Cardiac septum (tissue), 1 donor: ENCODE data around the gene OAS2. TPM values are rescaled to one million over a fixed set of nuclear protein-coding genes. Genes with fewer than 3 reads are reported as not detected.

Source experiments
- DNase-seq: peaks from one replicate; pipeline ENCODE4 v3.0.0-alpha.2; 2020; ENCODE audit warnings: low spot score
- intact Hi-C: fragments of 100-400 bp; cut with DNase I; formaldehyde crosslinking; loops from one replicate; pipeline ENCODE4 v1.14.0; 2022
- long read RNA-seq: library from polyadenylated mRNA; unstranded; transcript quantifications from one replicate; pipeline ENCODE4 v2.0.0, GENCODE V29; 2021
- total RNA-seq: library from RNA; stranded (reverse); fragmentation: NEBNext Ultra II Directional; extraction: Animal tissue kit (Norgen Biotek cat#: 25700); gene quantifications from one replicate; pipeline ENCODE4 v1.2.1, GENCODE V29; 2021
- donor health status: DM: no; HTN: no; CAD: no.

OAS2 gene, protein sequence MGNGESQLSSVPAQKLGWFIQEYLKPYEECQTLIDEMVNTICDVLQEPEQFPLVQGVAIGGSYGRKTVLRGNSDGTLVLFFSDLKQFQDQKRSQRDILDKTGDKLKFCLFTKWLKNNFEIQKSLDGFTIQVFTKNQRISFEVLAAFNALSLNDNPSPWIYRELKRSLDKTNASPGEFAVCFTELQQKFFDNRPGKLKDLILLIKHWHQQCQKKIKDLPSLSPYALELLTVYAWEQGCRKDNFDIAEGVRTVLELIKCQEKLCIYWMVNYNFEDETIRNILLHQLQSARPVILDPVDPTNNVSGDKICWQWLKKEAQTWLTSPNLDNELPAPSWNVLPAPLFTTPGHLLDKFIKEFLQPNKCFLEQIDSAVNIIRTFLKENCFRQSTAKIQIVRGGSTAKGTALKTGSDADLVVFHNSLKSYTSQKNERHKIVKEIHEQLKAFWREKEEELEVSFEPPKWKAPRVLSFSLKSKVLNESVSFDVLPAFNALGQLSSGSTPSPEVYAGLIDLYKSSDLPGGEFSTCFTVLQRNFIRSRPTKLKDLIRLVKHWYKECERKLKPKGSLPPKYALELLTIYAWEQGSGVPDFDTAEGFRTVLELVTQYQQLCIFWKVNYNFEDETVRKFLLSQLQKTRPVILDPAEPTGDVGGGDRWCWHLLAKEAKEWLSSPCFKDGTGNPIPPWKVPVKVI
- 6.4 TPM for total RNA-seq
- long read RNA-seq, full-length matches to known transcripts, result 2 of 2 reads
- long read RNA-seq, partial matches to known transcripts, result 0 of 2 reads
- long read RNA-seq, other reads (novel, unspliced or antisense), result 0 of 2 reads

DNA sequence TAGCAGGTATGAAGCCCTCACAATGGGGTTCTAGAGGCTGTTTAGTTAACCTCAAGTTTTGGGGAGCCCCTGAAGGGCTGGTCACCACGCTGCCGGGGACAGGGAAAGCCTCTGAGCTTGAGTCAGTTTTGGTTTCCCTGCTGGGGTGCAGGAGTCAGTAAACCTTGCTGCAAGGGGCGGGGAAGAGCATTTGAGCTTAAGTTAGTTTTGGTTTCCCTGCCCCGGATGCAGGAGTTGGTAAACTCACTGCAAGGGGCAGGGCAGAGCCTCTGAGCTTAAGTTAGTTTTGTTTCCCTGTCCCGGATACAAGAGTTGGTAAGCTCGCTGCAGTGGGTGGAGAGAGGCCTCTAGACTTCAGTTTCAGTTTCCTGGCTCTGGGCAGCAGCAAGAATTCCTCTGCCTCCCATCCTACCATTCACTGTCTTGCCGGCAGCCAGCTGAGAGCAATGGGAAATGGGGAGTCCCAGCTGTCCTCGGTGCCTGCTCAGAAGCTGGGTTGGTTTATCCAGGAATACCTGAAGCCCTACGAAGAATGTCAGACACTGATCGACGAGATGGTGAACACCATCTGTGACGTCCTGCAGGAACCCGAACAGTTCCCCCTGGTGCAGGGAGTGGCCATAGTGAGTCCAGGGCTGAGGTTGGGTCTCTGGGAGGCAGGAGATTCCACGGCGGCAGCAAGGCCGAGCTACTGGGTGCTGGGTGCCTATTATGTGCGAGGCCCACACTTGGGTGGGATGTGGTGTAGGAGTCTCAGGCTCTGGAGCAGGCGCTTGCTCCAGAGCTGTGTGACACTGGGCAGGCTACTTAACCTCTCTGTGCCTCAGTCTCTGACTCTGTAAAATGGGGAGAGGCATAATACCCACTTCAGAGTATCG, at the start of gene OAS2:
TSS of gene OAS2 (plus strand) at position 357 of the 878 bp plus-strand sequence. CDS start at position 447, 90 bp downstream.
- intact Hi-C loops, result loop anchor here (5.0 kb wide), 1 partner anchor 71 kb away; the partner anchor contains the start of gene OAS1
- DNase-seq, result peak; percentile 78

DNA sequence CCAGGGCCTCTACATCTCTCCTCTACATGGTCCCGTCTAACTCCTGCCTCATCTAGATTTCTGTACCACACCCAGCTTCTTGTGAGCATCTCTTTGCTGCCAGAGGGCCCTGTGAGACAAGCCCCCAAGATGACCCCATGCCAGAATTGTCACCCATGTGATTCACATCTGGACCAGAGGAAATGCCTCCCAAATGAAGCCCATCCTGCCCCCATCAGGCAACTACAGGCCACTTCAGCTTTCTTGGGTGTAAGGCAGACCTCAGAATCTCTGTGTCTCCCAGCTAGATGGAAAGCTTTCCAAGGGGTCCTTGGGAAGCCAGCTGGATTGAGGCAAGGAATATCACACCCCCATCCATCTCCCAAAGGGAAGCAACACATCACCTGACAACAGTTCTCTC, 49.3 kb upstream of the OAS2 start:
- intact Hi-C loops, result no loop called here
- no peak for DNase-seq

DNA sequence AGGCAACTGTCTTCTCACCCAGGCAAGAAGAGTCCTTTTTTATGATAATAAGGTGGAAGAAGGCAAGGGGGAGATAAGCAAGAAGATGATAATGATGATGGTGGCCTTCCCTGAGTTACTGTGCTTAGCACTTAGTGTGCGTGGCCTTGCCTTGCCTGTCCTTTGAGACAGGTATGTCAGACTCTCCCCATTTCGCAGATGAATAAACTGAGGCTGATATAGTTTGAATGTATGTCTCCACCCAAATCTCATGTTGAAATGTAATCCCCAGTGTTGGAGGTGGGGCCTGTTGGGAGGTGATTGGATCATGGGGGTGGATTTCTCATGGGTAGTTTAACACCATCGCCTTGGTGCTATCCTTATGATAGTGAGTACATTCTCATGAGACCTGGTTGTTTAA, 48.6 kb upstream of the OAS2 start:
- no peak for DNase-seq
- intact Hi-C loops, result no loop called here

DNA sequence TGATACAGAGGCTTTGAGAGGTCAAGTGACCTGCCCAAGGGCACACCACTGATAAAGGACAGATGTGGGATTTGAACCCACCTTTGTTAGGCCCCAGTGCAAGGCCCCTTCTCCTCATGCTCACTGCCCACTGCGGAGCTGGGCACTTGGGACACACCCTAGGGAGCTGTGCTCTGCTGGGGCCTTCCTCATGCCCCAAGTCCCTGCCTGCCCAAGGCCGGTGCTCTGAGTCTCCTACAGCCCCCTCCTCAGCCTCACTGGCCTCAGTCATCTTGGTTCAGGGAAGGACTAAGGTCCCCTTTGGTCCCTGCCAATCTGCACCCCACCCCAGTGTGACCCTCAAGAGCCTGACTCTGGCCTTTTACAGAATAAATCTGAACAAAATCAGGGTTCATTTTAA, 48.0 kb upstream of the OAS2 start:
- intact Hi-C loops, result no loop called here
- no peak for DNase-seq

DNA sequence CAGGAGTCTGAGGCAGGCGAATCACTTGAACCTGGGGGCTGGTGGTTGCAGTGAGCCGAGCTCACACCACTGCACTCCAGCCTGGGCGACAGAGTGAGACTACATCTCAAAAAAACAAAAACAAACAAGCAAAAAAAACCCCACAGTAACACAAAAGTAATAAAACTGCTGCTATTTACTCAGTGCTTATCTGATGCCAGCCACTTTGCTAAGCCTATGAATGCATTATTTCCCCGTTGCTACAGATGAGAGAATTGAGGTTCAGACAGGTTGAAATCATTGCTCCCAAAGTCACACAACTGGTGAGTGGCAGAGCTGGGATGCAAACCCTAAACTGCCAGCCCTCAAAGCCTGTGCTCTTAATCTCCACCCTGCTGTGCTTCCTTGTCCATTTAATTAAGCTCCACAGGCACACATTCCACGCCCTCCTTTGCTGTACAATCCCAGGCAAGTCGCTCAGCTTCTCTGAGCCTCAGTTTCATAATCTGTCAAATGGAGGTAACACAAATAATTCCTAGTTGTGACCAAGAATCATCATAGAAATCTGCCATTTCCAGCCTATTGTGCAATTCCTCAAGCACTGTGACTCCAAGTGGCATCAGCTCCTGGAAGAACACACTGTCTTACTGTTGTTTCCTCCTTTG, 45.7 kb upstream of the OAS2 start:
- intact Hi-C loops, result no loop called here
- no peak for DNase-seq

DNA sequence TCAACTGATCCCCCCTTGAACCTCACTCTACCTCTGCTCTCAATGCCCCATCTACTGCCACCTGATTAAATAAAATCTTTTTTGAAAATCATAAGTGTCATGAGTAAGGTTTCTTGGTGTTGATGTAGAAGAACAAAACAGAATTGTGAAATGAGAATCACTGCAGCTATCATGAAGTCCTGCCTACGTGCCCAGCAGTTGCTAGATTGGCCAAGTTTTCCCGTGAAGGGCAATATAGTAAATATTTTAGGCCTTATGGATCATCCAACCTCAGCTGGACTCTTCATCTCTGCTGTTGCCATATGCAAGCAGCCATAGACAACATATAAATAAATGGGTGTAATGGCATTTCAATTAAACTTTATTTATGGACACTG, 45.2 kb upstream of the OAS2 start:
- intact Hi-C loops, result no loop called here
- no peak for DNase-seq

DNA sequence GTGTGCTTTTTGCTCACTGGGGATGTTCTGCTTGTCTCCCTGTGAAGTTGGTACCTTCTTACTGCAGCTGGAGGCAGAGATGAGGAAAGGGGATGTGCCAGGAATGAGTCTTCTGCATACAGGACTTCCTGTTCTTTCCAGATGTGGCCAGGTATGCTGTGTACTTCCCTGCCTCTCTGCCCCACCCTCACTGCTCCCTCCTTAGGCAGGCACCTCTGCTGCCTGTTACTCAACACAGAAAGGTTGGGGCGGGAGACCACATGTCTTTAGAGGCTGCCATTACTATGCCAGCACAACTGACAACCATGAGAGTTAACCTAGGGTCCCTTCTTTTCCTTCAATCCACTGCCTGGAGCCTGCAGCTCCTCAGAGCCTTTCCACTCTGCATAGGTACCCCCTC, 42.1 kb upstream of the OAS2 start:
- DNase-seq, result no peak
- intact Hi-C loops, result loop anchor here (5.0 kb wide), 1 partner anchor 34 kb away; no protein-coding TSS in a partner anchor

DNA sequence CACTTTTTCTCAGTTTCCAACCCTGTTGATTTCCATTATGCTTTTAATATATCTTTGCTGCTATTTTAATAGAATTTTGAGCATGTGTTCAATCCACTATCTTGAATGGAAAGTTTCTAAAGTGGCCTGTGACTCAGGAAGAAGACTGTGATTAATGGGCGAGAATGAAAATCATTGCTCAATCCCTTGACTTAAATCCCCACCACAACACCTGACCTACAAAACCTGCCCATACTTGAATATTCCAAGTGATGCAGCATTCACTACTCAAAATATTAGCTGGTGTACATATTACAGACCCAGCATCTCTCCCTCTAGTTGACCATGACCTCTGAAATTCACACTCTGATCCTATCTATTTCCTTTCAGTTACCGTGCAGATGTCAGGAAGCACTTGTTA, 41.4 kb upstream of the OAS2 start:
- intact Hi-C loops, result loop anchor here (5.0 kb wide), 1 partner anchor 35 kb away; no protein-coding TSS in a partner anchor
- no peak for DNase-seq

DNA sequence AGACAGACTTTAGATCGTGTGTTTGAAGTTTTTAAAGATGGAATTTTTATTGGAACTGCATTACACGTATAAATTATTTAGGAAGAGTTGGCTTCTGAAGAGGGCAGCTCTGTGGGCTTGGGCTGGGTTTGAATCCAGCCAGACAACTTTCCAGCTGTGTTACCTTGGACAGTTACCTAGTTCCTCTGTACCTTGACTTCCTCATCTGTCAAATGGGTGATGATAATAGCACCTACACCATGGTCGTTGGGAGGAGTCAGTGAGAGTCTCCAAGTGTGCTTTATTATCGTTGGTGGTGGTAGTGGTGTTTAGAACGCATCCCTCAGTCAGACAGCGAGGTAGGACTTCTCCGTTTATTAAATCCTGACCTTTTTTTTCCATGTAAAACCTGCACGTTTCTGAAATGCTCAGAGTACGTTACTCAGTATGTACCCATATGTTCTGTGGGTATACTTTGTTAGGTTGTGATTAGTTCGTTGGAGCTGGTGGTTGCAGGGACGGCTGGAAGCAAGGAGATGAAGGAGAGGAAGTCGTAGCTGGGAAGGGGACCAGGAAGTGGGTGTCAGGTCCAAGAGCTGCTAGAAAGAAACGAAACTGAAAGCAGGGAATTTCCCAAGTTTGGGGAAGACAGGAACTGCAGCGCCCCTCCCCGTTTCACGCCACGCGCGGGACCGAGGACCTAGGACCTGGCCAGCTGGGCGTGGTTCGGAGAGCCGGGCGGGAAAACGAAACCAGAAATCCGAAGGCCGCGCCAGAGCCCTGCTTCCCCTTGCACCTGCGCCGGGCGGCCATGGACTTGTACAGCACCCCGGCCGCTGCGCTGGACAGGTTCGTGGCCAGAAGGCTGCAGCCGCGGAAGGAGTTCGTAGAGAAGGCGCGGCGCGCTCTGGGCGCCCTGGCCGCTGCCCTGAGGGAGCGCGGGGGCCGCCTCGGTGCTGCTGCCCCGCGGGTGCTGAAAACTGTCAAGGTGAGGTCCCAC, 40.3 kb upstream of the OAS2 start, which contains the start of gene OAS3:
TSS of gene OAS3 (plus strand) at position 734 of the 979 bp plus-strand sequence. CDS start at position 791, 57 bp downstream.
- DNase-seq, result peak; percentile 92
- intact Hi-C loops, result loop anchor here (5.0 kb wide), 1 partner anchor 36 kb away; no protein-coding TSS in a partner anchor

DNA sequence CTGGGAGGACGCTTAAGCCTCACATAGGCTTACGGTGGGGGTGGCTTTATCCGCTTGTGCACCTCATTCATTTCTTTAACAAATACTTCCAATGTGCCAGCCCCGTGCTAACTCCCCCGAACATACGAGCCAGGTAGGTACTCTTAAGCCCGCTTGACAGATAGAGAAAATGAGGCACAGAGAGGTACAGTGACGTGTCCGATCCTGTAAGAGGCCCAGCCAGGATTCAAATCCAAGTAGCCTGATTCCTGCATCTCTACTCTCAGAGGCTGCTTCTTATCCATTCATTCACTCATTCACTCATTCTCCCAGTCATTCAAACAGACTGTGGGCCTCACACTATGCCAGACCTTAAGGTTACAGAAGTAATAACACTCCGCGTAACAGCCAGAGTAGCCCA, 39.6 kb upstream of the OAS2 start:
- DNase-seq, result no peak
- intact Hi-C loops, result loop anchor here (5.0 kb wide), 1 partner anchor 36 kb away; no protein-coding TSS in a partner anchor

DNA sequence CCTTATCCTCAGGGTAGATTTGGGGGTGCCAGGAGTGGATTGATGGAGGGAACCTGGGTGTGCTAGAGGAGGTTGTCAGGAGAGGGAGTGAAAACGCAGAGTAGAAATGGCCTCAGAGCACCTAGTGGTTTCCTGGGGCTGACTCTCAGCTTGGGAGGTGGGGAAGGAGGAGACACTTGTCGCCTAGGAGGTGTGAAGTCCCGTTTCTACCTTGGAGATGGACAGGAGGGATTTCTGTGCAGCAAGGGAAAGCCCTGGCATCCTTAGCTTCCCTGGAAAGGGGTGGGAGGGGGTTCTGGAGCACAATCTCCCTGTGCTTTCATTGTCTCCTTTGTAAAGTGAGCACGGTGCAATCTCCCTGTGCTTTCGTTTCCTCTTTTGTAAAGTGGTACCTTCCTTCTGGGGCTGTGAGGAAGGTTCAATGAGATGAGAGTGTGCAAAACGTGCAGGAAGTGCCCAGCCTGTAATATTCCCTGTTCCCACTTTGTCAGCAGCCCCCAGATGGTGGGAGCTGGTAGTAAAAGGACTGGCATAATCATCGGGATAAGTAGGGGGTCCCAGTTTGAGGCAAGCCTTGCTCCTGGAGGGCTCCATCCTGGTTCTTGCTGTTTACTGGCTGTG, 38.4 kb upstream of the OAS2 start:
- DNase-seq, result no peak
- intact Hi-C loops, result loop anchor here (5.0 kb wide), 1 partner anchor 38 kb away; no protein-coding TSS in a partner anchor

DNA sequence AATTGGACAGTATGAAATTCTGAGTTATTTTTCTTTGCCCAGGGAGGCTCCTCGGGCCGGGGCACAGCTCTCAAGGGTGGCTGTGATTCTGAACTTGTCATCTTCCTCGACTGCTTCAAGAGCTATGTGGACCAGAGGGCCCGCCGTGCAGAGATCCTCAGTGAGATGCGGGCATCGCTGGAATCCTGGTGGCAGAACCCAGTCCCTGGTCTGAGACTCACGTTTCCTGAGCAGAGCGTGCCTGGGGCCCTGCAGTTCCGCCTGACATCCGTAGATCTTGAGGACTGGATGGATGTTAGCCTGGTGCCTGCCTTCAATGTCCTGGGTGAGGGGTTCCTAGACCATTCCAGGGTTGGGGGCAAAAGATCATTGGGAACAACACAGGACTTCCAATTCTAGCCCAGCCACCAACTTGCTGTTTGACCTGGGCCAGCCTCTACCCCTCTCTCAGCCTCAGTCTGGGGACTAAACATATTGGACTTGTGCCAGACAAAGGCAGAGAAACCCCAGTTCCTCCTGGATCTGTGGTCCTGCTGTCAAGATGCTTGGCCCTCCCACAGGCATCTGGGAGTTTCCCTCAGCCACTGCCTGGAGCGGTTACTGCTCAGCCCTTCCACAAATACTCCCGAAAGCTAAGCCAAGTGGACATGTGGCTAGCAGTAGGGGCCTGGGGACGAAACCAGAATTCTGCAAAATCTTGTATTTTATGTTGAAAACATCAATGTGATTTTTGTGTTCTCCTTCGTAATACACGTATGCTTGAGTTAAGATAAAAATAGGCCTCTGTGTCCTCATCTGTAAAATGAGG, 36.6 kb upstream of the OAS2 start:
- intact Hi-C loops, result no loop called here
- no peak for DNase-seq

DNA sequence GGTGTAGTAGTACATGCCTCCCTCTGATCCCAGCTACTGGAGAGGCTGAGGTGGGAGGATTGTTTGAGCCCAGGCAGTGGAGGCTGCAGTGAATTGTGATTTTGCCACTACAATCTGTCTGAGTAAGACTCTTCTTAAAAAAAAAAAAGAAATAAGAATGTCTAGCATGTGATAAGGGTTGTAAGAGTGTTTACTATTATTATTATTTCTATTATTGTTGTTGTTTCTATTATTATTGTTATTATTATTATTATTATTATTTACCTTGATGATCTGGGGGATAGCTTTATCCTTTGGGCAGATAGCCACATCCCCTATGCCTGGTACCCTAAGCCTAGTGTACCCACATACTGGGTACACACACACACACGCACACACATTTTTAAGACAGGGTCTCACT, 35.7 kb upstream of the OAS2 start:
- DNase-seq, result no peak
- intact Hi-C loops, result no loop called here

DNA sequence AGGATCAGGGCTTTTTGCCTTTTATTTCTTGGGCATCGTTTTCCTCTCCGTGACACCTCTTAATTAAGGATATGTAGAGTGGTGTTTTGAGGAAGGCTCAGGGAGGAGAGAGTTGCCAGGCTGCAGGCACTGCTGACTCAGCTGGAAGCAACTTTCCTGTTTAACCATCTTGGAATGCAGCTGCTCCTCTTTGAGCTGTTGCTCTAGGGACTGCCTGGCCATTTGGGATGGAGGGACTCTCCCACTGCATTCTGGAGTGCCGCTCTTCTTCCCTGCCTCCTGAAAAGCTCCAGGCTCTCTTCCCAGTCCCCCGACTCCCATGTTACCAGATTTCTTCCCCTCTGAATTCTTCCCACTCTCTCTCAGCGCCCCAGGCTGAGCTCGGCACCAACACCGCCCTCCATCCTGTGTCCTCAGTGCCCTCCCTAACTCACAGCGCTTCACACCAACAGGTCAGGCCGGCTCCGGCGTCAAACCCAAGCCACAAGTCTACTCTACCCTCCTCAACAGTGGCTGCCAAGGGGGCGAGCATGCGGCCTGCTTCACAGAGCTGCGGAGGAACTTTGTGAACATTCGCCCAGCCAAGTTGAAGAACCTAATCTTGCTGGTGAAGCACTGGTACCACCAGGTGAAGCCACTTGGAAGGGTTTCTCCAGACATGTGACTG, 34.2 kb upstream of the OAS2 start:
- intact Hi-C loops, result no loop called here
- DNase-seq, result no peak

DNA sequence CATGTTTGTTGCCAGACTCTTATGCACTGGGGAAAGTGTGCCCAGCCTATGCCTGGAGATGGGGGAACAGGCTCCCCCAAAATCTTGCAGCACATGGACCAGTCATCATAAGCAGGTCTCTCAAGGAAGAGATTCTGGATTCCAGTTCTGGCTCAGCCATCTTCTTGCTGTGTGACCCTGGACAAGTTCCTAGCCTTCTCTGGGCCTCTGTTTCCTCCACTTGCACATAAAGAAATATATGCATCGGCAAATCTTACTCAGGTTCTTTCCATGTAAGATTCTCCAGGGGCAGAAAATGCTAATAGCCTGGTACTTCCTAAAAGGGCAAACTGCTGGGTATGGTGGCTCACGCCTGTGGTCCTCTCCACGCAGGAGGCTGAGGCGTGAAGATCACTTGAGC, 32.8 kb upstream of the OAS2 start:
- intact Hi-C loops, result no loop called here
- DNase-seq, result no peak
